Prostate gland (tissue), 2 donors: ENCODE results near the gene TBC1D22A.

Experiments used
- CTCF ChIP-seq, 4 experiments: fragments of 200-600 bp in 2 of 4; fragments of 450-650 bp in 2 of 4; sonication (generic) in 2 of 4; IDR thresholded peaks; 1 replicate in 3 of 4; 2 replicates in 1 of 4; pipeline ENCODE4 v1.5.1; 2016 to 2019; ENCODE audit warnings: antibody characterized with exemption in 4 of 4, mild to moderate bottlenecking in 2 of 4, moderate library complexity in 2 of 4
- POLR2A ChIP-seq: fragments of 450-650 bp; IDR thresholded peaks from one replicate; pipeline ENCODE4 v1.6.1; 2016; ENCODE audit warnings: antibody characterized with exemption, mild to moderate bottlenecking
- POLR2AphosphoS5 ChIP-seq: sonication (generic); formaldehyde crosslinking; IDR thresholded peaks from one replicate; pipeline ENCODE4 v1.6.1; 2017; ENCODE audit warnings: antibody characterized with exemption

GRCh38 chr22:47005506-47006408, 243.3 kb downstream of the TBC1D22A start:
- TF ChIP-seq POLR2A = no peak
- TF ChIP-seq CTCF (IDR thresholded peaks at IDR 0.05) = no peak
- no peak for TF ChIP-seq POLR2AphosphoS5
